Keratinocyte (primary cell): Measurements from ENCODE around the gene ACSF3.

Experiments
- EZH2 ChIP-seq: IDR thresholded peaks from one replicate; pipeline ENCODE4 v1.6.1; 2012; ENCODE audit warnings: inconsistent platforms, mild to moderate bottlenecking, low read length, moderate library complexity
- TF ChIP-seq, protein P1 (sequence below), 3 experiments: IDR thresholded peaks in 1 of 3; conservative IDR thresholded peaks in 1 of 3; optimal IDR thresholded peaks in 1 of 3; 2 replicates in 2 of 3; 3 replicates in 1 of 3; pipeline versions ENCODE3 to v1.5.1; 2011; ENCODE audit warnings: low read length in 3 of 3, mild to moderate bottlenecking in 3 of 3, moderate library complexity in 2 of 3, control low read depth in 1 of 3, inconsistent platforms in 1 of 3; ENCODE audit not compliant: insufficient read depth in 2 of 3; ENCODE audit errors: extremely low read depth in 1 of 3

GRCh38 chr16:89073346-89074071, 20.1 kb upstream of the ACSF3 start:
- TF ChIP-seq, protein P1, sequence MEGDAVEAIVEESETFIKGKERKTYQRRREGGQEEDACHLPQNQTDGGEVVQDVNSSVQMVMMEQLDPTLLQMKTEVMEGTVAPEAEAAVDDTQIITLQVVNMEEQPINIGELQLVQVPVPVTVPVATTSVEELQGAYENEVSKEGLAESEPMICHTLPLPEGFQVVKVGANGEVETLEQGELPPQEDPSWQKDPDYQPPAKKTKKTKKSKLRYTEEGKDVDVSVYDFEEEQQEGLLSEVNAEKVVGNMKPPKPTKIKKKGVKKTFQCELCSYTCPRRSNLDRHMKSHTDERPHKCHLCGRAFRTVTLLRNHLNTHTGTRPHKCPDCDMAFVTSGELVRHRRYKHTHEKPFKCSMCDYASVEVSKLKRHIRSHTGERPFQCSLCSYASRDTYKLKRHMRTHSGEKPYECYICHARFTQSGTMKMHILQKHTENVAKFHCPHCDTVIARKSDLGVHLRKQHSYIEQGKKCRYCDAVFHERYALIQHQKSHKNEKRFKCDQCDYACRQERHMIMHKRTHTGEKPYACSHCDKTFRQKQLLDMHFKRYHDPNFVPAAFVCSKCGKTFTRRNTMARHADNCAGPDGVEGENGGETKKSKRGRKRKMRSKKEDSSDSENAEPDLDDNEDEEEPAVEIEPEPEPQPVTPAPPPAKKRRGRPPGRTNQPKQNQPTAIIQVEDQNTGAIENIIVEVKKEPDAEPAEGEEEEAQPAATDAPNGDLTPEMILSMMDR (optimal IDR thresholded peaks at IDR 0.05 in 1 of 3, IDR thresholded peaks at IDR 0.05 in 1 of 3, conservative IDR thresholded peaks at IDR 0.05 in 1 of 3; ENCODE audit: extremely low read depth in 1 of 3, insufficient read depth in 2 of 3, low read length in 3 of 3): no peak
- TF ChIP-seq EZH2: no peak
